Measurements from ENCODE around the gene PLA2G4A.

Gene PLA2G4A

GRCh38 chr1:186828611-186829454, at the start of gene PLA2G4A:
Gene PLA2G4A (plus strand): TSS chr1:186828949. CDS start chr1:186854355, 25,406 bp downstream.
- DNase-seq, result no peak

- no peak for DNase-seq
Observed at GRCh38 chr1:186780076-186780475, 48.7 kb upstream of the PLA2G4A start.

GRCh38 chr1:186781730-186782129, 47.0 kb upstream of the PLA2G4A start:
- no peak for DNase-seq

DNA sequence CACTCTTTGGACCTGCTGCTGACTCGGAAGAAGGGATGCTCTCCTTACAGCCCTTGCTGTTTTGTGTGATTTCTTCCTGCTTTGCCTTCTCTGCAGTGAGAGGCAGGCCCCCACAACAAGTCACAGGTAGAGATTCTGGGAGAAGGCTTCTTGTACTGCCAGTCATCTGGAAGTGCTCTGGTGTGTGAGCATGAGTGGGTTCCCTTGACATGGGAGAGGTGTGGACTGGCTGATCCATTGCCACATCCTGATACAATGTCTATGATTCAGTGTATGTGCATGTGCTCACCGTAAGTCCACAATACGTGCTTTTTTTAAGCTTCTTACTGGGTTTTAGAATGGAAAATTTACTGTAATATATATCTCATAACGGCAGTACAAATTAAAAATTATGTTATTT, 46.0 kb upstream of the PLA2G4A start:
- no peak for DNase-seq

GRCh38 chr1:186783193-186783592, 45.6 kb upstream of the PLA2G4A start:
- no peak for DNase-seq

- DNase-seq, result no peak
Observed at GRCh38 chr1:186785503-186785902, 43.2 kb upstream of the PLA2G4A start.

- DNase-seq, result no peak
Observed at GRCh38 chr1:186790101-186790500, 38.6 kb upstream of the PLA2G4A start.

- DNase-seq, result no peak
Observed at GRCh38 chr1:186792870-186793581, 35.7 kb upstream of the PLA2G4A start.

DNA sequence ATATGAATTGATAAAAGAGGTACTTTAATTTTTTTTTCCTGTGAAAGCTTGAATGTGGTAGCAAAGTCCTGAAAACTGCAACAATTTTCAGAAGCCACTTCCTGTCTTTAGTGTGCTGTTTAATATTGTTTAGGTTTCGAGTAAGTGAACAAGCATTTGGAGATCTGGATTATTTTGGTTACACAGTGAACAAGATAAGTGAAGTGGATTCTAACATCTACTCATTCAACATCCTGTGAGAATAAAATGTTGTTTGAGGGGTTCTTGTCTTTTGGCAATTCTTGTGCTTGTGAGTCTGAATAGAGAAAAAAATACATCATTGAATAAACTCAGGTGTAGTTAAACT, 35.2 kb upstream of the PLA2G4A start:
- no peak for DNase-seq

- DNase-seq, result no peak
Observed at GRCh38 chr1:186798960-186799688, 29.6 kb upstream of the PLA2G4A start.

GRCh38 chr1:186799689-186800054, 29.1 kb upstream of the PLA2G4A start:
- no peak for DNase-seq

DNA sequence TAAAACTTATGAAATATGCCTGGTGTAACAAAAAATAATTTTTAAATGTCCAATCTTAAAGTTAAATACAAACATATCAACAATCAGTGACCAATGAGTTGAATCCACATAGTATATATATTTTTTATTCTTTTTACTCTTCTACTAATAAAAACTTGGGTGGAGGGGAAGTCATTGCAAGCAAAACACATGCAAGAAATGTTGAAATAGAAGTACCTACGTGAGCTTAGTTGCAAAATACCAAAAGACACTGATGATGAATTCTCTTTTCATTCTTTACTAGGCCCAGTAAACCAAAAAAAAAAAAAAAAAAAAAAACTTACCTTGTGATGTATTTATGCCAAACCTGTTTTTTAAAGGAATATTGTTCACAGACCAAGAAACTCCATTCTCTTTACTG, 26.4 kb upstream of the PLA2G4A start:
- DNase-seq, result no peak

DNA sequence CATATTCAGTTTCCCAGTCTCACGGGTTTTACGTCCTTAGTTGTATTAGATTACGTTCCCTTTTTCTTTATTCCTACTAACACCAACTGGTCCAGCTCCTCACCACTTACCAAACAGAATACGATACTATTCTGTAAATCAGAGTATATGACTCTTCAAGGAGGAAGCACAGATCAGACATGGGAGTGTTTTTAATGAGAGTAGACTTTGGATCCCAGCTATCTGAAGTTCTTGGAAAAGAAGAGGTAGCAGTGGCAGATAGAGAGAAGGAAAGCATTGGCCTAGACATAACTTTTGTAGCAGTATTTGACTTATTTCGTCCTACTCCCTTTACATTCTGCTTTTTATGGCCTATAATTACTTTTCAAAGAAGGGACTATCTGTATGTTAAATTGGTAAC, 24.1 kb upstream of the PLA2G4A start:
- DNase-seq, result no peak

GRCh38 chr1:186806477-186806876, 22.3 kb upstream of the PLA2G4A start:
- no peak for DNase-seq

DNA sequence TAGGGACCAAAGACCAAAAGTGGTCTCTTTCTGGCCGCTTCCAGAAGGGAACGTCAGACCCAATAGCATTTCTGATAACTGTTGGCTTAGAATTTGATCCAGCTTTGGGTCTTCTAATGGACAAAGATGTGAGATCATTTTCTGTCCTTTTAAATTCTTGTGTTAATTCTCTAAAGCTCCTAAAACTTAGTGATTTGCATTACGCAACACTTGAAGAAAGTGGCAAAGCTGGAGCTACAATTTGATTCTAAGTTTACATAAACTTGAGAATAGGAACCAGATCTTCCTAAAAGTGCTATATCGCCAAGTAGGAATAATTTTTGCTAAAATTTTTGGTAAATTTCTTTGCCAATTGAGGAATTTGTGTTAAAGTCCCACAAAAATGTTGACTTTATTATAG, 21.6 kb upstream of the PLA2G4A start:
- DNase-seq, result no peak

DNA sequence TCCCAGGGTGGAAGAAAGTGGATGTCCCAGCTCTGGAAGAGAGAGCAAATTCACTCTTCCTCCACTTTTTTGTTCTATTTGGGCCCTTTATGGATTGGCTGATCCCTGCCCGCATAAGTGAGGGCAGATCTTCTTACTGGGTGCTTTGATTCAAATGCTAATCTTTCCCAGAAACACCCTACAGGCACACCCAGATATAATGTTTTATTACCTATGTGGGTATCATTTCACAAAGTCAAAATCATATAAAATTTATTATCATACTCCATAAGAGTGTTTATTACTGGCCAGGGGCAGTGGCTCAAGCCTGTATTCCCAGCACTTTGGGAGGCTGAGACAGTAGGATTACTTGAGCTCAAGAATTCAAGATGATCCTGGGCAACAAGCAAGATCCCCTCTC, 16.9 kb upstream of the PLA2G4A start:
- no peak for DNase-seq

- DNase-seq, result no peak
Observed at GRCh38 chr1:186812570-186812969, 16.2 kb upstream of the PLA2G4A start.

DNA sequence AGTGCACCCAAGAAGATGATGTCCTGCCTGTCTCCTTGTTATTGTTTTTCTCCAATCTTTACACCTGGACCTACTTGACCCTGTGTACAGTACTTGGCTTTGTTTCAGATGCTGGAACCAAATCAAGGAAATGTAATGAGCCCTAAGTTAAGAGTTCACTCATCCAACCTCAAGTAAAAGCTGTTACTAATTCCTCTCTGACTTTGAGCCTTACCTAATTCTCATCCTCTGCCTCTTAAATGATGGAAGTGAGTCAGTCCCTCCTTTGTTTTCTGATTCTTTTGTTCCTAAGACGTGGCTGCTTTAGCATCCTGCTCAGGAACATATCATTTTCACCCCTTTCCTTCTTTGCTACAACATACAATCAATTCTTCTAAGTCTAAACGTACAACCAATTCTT, 15.3 kb upstream of the PLA2G4A start:
- DNase-seq, result no peak

DNA sequence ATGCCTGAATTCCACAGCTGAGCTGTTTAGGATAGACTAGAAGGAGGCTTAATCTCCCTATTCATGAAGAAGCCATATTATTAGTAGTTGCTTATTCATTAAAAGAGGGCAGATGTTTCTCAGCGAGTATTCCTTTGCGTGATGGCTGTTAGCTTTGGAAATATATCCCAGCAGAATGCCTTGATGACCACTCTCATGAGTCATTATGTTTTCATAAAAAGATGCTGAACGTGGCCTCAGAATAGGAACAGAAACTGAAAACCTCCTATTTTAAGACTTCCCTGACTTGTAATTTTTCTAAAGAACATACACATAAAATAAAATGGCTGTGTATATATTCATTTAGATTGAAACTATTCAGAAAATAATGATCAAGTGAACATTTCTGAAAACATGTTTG, 9.6 kb upstream of the PLA2G4A start:
- no peak for DNase-seq

DNA sequence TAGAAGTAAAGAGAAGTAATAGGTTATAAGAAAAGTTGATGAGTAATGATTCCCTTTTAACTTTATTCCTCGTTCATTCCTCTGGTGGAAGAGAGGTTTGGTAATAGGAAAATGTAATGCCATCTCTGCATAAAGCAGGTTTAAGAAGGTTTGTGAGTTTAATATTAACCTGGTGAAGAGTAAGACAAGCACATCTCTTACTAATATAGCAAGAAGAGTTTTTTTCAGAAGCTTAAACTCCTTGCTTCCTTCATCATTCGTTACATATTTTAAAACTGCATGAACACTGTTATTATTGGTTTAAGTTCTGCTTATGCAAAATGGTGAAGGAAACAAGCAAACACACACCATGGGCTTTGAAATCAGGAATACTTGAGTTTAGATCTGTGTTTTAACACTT, 9.2 kb upstream of the PLA2G4A start:
- DNase-seq, result no peak

- no peak for DNase-seq
Observed at GRCh38 chr1:186829686-186830587, 1.2 kb downstream of the PLA2G4A start.

DNA sequence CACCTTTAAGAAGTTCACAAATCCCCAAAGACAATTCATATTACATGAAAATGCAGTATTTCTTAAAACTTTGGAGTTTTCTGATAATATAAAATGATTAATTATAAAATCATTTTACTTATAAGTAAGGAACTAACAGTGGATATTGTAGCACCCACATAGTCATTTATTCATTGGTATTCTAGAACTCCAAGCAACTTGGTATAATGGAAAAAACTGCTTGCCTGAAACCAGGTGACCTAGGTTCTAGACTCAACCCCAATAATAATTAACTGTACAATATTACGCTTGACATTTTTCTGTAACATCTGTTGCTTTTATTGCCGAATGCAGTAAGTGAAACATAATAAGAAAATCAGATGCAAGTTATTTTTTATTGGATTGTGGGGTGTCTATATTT, 2.4 kb downstream of the PLA2G4A start:
- no peak for DNase-seq

Data from cerebellar nuclear complex (tissue), 1 donor.